ENCODE data around the gene CSTB. TPM values are rescaled to one million over a fixed set of nuclear protein-coding genes. Genes with fewer than 3 reads are reported as not detected.

The CSTB gene
- total RNA-seq, 1 experiment from 2014 or later = 40.7 TPM

- Histone ChIP-seq H4K8ac (replicated peaks; ENCODE audit: insufficient read length, low read depth, low read length) (no peak overlapping the region), H3K56ac (ENCODE audit: insufficient read length, low read depth, low read length) (no peak overlapping the region), H4K20me1 (ENCODE audit: control insufficient read depth, insufficient read depth, insufficient read length) (no peaks in the 10 kb centered on the region), H3K9ac (ENCODE audit: extremely low read depth, insufficient read length, low read length) (no peak overlapping the region), H3K9me3 (ENCODE audit: control insufficient read depth, low read depth, low read length) (no peaks in the 10 kb centered on the region), H3K14ac (ENCODE audit: insufficient read depth, low read length) (no peak overlapping the region; the same call in 1 of the 2 replicates), H2BK12ac (ENCODE audit: insufficient read length, low read depth, low read length) (no peak overlapping the region), H3K4ac (ENCODE audit: low read depth, low read length) (no peak overlapping the region), H3K23me2 (ENCODE audit: insufficient read length, low read depth, low read length, poor library complexity, severe bottlenecking) (no peaks in the 10 kb centered on the region), H2BK20ac (ENCODE audit: low read depth, low read length, poor library complexity, severe bottlenecking) (no peak overlapping the region), H3K79me1 (ENCODE audit: insufficient read depth, low read depth, low read length, poor library complexity, severe bottlenecking) (no peaks in the 10 kb centered on the region), H4K5ac (ENCODE audit: insufficient read length, low read depth, low read length) (no peak overlapping the region), H2BK120ac (ENCODE audit: low read depth, low read length, poor library complexity, severe bottlenecking) (no peak overlapping the region), H3K18ac (ENCODE audit: insufficient read length, low read depth, low read length) (no peak overlapping the region), H3K23ac (ENCODE audit: insufficient read length, low read depth, low read length) (no peak overlapping the region), H2AFZ (ENCODE audit: low read length) (no peak overlapping the region), H2AK5ac (ENCODE audit: insufficient read length, low read length) (no peak overlapping the region), H3K27me3 (ENCODE audit: insufficient read depth, low read length) (no peaks in the 10 kb centered on the region), H3T11ph (ENCODE audit: low read length) (no peak overlapping the region), H2BK5ac (ENCODE audit: insufficient read length, low read length) (no peak overlapping the region), H3K27ac (ENCODE audit: insufficient read length, low read depth, low read length) (no peak overlapping the region), H2BK15ac (ENCODE audit: low read depth, low read length) (no peak overlapping the region), H3K4me1 (ENCODE audit: insufficient read depth, low read length) (peaks cover 4% of the 10 kb centered on the region; the same call in 1 of the 2 replicates), H3K79me2 (ENCODE audit: insufficient read depth, low read length) (no peaks in the 10 kb centered on the region), H3K4me2 (ENCODE audit: insufficient read depth, insufficient read length, low read length) (no peak overlapping the region), H4K91ac (ENCODE audit: insufficient read length, low read depth, low read length) (no peak overlapping the region)
- no CpG with 5 or more reads among the region's 21 CpGs for WGBS (ENCODE audit: extremely low coverage, insufficient read length, low lambda C conversion rate)
- Mint-ChIP-seq H3K36me3 (ENCODE audit: insufficient read depth in 1 of 3, low read depth in 3 of 3) (peaks cover 10 to 20% (median 18%) of the 10 kb centered on the region in 3 experiments; a peak in 6 of 7 replicates), H3K4me3 (no peak overlapping the region; a peak in 1 of 5 replicates), H3K27ac (0 out of 7 replicates have a peak overlapping the region, but pooled peaks of 1 of the 3 experiments have one; percentile 44), H3K4me1 (peaks cover 45 to 46% of the 10 kb centered on the region in 2 experiments), H3K27me3 (ENCODE audit: low read depth) (no peaks in the 10 kb centered on the region; the same call in 1 of the 2 replicates), H3K9me3 (no peaks in the 10 kb centered on the region)
- no peak for TF ChIP-seq CTCF (conservative IDR thresholded peaks at IDR 0.05)
- no peak for DNase-seq
These were observed 5.9 kb downstream of the CSTB start for GRCh38 chr21:43770066-43770655.
